PC-9 (cell line): ENCODE results near the gene USF2.

Experiments
- CTCF ChIP-seq: fragments of 200-600 bp; sonication (generic); conservative IDR thresholded peaks from 2 replicates; pipeline ENCODE4 v1.6.1; 2017; ENCODE audit warnings: mixed run types, antibody characterized with exemption, mild to moderate bottlenecking, moderate library complexity
- EZH2 ChIP-seq: fragments of 200-600 bp; sonication (generic); IDR thresholded peaks from 2 replicates; pipeline ENCODE4 v1.8.0; 2017; ENCODE audit warnings: antibody characterized with exemption, low read depth

- TF ChIP-seq CTCF: no peak
- no peak for TF ChIP-seq EZH2
Observed at GRCh38 chr19:35253316-35254286, 15.2 kb upstream of the USF2 start.
